ENCODE data around the gene PKP4. TPM values are rescaled to one million over a fixed set of nuclear protein-coding genes. Genes with fewer than 3 reads are reported as not detected.

PKP4 gene
- total and polyA plus RNA-seq, 2 experiments from 2014 or later = 35.7 to 92.3 TPM

GRCh38 chr2:158556124-158556523 lies 99.4 kb downstream of the PKP4 start:
- DNase-seq (ENCODE audit: low spot score) (no peak), ATAC-seq (no peak)
- Histone ChIP-seq H3K9me2 (ENCODE audit: insufficient read depth) (no peaks in the 10 kb centered on the region), H3K36me3 (ENCODE audit: insufficient read depth) (no peaks in the 10 kb centered on the region), H3F3A (replicated peaks; ENCODE audit: low read depth) (no peaks in the 10 kb centered on the region), H3K4me3 (no peak overlapping the region), H3K79me2 (replicated peaks; ENCODE audit: insufficient read depth) (peaks cover 16% of the 10 kb centered on the region; the same call in 1 of the 2 replicates), H4K20me1 (replicated peaks; ENCODE audit: insufficient read depth) (peaks cover 2% of the 10 kb centered on the region; the same call in 1 of the 2 replicates), H3K27me3 (ENCODE audit: insufficient read depth) (no peaks in the 10 kb centered on the region), H3K27ac (ENCODE audit: low read depth) (no peak overlapping the region), H3K4me1 (ENCODE audit: insufficient read depth) (no peaks in the 10 kb centered on the region), H3K4me2 (no peak overlapping the region), H2AFZ (no peak overlapping the region)
- no peak overlapping the region for H3K4me3 Mint-ChIP-seq
- TF ChIP-seq POLR2AphosphoS5 (IDR thresholded peaks at IDR 0.05; ENCODE audit: low read depth) (no peak), JUNB (IDR thresholded peaks at IDR 0.05; ENCODE audit: unreplicated experiment) (no peak), EZH2phosphoT487 (IDR thresholded peaks at IDR 0.05; ENCODE audit: unreplicated experiment) (no peak), NANOG (IDR thresholded peaks at IDR 0.05; ENCODE audit: borderline replicate concordance) (no peak), REST (IDR thresholded peaks at IDR 0.05; ENCODE audit: unreplicated experiment) (no peak), STAT1 (IDR thresholded peaks at IDR 0.05; ENCODE audit: unreplicated experiment) (no peak), EZH2 (IDR thresholded peaks at IDR 0.05; ENCODE audit: low read depth, unreplicated experiment) (no peak), ZNF114 (CRISPR knock-in tag; IDR thresholded peaks at IDR 0.05) (no peak), ZNF331 (CRISPR knock-in tag; IDR thresholded peaks at IDR 0.05; ENCODE audit: low read depth) (no peak), CREB1 (CRISPR knock-in tag; IDR thresholded peaks at IDR 0.05; ENCODE audit: low read depth) (no peak)
- TF ChIP-seq, protein P1, sequence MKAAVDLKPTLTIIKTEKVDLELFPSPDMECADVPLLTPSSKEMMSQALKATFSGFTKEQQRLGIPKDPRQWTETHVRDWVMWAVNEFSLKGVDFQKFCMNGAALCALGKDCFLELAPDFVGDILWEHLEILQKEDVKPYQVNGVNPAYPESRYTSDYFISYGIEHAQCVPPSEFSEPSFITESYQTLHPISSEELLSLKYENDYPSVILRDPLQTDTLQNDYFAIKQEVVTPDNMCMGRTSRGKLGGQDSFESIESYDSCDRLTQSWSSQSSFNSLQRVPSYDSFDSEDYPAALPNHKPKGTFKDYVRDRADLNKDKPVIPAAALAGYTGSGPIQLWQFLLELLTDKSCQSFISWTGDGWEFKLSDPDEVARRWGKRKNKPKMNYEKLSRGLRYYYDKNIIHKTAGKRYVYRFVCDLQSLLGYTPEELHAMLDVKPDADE (IDR thresholded peaks at IDR 0.05) = no peak
- TF ChIP-seq, protein P2, sequence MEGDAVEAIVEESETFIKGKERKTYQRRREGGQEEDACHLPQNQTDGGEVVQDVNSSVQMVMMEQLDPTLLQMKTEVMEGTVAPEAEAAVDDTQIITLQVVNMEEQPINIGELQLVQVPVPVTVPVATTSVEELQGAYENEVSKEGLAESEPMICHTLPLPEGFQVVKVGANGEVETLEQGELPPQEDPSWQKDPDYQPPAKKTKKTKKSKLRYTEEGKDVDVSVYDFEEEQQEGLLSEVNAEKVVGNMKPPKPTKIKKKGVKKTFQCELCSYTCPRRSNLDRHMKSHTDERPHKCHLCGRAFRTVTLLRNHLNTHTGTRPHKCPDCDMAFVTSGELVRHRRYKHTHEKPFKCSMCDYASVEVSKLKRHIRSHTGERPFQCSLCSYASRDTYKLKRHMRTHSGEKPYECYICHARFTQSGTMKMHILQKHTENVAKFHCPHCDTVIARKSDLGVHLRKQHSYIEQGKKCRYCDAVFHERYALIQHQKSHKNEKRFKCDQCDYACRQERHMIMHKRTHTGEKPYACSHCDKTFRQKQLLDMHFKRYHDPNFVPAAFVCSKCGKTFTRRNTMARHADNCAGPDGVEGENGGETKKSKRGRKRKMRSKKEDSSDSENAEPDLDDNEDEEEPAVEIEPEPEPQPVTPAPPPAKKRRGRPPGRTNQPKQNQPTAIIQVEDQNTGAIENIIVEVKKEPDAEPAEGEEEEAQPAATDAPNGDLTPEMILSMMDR (conservative IDR thresholded peaks at IDR 0.05; ENCODE audit: low read depth in 2 of 2) = no peak
- TF ChIP-seq, protein P3, sequence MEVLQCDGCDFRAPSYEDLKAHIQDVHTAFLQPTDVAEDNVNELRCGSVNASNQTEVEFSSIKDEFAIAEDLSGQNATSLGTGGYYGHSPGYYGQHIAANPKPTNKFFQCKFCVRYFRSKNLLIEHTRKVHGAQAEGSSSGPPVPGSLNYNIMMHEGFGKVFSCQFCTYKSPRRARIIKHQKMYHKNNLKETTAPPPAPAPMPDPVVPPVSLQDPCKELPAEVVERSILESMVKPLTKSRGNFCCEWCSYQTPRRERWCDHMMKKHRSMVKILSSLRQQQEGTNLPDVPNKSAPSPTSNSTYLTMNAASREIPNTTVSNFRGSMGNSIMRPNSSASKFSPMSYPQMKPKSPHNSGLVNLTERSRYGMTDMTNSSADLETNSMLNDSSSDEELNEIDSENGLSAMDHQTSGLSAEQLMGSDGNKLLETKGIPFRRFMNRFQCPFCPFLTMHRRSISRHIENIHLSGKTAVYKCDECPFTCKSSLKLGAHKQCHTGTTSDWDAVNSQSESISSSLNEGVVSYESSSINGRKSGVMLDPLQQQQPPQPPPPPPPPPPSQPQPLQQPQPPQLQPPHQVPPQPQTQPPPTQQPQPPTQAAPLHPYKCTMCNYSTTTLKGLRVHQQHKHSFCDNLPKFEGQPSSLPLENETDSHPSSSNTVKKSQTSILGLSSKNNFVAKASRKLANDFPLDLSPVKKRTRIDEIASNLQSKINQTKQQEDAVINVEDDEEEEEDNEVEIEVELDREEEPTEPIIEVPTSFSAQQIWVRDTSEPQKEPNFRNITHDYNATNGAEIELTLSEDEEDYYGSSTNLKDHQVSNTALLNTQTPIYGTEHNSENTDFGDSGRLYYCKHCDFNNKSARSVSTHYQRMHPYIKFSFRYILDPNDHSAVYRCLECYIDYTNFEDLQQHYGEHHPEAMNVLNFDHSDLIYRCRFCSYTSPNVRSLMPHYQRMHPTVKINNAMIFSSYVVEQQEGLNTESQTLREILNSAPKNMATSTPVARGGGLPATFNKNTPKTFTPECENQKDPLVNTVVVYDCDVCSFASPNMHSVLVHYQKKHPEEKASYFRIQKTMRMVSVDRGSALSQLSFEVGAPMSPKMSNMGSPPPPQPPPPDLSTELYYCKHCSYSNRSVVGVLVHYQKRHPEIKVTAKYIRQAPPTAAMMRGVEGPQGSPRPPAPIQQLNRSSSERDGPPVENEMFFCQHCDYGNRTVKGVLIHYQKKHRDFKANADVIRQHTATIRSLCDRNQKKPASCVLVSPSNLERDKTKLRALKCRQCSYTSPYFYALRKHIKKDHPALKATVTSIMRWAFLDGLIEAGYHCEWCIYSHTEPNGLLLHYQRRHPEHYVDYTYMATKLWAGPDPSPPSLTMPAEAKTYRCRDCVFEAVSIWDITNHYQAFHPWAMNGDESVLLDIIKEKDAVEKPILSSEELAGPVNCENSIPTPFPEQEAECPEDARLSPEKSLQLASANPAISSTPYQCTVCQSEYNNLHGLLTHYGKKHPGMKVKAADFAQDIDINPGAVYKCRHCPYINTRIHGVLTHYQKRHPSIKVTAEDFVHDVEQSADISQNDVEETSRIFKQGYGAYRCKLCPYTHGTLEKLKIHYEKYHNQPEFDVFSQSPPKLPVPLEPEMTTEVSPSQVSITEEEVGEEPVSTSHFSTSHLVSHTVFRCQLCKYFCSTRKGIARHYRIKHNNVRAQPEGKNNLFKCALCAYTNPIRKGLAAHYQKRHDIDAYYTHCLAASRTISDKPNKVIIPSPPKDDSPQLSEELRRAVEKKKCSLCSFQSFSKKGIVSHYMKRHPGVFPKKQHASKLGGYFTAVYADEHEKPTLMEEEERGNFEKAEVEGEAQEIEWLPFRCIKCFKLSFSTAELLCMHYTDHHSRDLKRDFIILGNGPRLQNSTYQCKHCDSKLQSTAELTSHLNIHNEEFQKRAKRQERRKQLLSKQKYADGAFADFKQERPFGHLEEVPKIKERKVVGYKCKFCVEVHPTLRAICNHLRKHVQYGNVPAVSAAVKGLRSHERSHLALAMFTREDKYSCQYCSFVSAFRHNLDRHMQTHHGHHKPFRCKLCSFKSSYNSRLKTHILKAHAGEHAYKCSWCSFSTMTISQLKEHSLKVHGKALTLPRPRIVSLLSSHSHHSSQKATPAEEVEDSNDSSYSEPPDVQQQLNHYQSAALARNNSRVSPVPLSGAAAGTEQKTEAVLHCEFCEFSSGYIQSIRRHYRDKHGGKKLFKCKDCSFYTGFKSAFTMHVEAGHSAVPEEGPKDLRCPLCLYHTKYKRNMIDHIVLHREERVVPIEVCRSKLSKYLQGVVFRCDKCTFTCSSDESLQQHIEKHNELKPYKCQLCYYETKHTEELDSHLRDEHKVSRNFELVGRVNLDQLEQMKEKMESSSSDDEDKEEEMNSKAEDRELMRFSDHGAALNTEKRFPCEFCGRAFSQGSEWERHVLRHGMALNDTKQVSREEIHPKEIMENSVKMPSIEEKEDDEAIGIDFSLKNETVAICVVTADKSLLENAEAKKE (CRISPR knock-in tag; IDR thresholded peaks at IDR 0.05) = no peak
- peaks cover 5% of the 10 kb centered on the region; the same call in 1 of the 3 replicates for H3K9me3 Mint-ChIP-seq
- no peaks in the 10 kb centered on the region for H3K4me1 Mint-ChIP-seq
- peaks cover 6% of the 10 kb centered on the region for H3K27me3 Mint-ChIP-seq (ENCODE audit: insufficient read depth, low read depth, poor library complexity)
- peaks cover 23% of the 10 kb centered on the region for H3K36me3 Mint-ChIP-seq (ENCODE audit: low read depth)
- H3K27ac Mint-ChIP-seq = no peak overlapping the region
